HG02798 (cell line): ENCODE measurements around the gene ARSK.

Experiments
- ATAC-seq: cut with Tn5 transposase; IDR thresholded peaks from one replicate; pipeline ENCODE4 v1.9.1; 2021; ENCODE audit warnings: mild to moderate bottlenecking; ENCODE audit not compliant: unreplicated experiment, poor library complexity

ARSK gene

GRCh38 chr5:95563367-95563766 lies 8.5 kb downstream of the ARSK start:
- no peak for ATAC-seq

DNA sequence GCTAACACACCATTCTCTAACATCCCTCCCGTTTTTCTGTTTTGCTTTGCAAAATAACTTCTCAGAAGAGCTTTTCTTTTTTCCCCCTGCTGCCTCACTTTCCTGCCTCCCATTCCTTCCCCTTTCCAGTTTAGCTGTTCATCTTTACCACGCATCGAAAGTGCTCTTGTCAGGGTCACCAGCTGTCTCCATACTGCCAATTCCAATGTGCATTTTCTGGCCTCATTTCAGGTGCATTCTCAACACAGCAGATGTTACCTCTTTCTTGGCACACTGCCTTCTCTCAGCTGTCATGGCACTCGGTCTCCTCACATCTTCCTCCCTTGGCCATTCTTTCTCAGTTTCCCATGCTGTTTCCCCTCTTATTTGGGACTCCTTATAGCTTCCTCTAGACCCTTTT lies 9.5 kb downstream of the ARSK start:
- ATAC-seq, result no peak

GRCh38 chr5:95565280-95565920 lies 10.5 kb downstream of the ARSK start:
- no peak for ATAC-seq

DNA sequence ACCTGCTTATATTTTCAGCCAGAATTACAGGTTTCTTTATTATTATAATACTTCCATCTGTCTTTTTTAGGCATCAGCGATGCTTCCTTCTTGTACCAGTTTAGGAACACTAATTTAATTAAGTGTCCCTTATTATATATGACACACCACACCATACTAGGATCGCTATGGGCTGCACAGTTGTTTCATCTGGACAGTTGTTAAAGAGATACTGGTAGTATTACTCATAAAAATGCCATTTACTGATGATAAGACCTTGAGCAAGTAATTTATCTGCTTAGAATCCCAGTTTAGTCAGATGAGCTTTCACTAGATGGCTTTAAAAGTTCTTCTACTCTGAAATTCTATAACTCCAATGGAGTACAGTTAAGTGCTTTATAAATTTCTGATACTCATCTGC lies 17.1 kb downstream of the ARSK start:
- no peak for ATAC-seq

GRCh38 chr5:95581576-95581975 lies 26.7 kb downstream of the ARSK start:
- no peak for ATAC-seq

GRCh38 chr5:95583992-95584391 lies 29.1 kb downstream of the ARSK start:
- no peak for ATAC-seq

- no peak for ATAC-seq
Observed at GRCh38 chr5:95590880-95591279, 36.0 kb downstream of the ARSK start.

GRCh38 chr5:95591490-95591901 lies 36.6 kb downstream of the ARSK start:
- ATAC-seq, result peak; percentile 81

DNA sequence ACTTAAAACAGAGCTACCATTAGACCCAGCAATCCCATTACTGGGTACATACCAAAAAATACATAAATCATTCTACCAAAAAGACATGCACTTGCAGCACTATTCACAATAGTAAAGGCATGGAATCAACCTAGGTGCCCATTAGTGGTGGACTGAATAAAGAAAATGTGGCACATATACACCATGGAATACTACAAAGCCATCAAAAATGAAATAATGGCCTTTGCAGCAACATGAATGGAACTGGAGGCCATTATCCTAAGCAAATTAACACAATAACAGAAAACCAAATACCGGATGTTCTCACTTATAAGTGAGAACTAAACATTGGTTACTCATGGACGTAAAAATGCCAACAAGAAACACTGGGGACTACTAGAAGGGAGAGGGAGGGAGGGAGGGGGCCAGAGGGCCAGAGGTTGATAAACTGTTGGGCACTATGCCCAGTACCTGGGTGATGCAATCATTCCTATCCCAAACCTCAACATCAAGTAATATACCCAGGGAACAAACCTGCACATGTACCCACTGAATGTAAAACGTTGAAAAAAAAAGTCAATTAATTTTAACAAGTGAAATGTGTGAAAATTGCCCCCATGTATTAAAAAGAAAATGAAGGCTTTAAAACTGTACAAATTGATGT lies 40.5 kb downstream of the ARSK start:
- ATAC-seq, result no peak

DNA sequence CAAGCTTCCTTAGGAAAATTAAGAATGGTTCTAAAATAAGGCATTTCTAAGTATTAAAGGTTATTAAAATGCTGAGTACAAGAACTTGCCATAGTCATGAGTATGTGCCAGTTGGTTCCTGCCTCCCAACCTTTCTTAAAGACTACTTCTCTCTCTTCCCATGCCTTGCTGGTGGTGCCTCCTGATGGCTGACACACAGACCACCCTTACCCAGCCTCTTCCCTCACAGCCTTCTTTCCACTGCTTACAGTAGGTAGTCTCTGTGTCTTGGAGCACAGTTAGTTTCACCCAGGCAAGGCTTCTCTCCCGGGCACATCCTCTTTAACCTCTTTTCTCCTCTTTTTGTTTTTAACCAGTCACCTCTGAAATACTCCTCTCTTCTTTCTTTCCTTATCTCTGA lies 44.4 kb downstream of the ARSK start:
- ATAC-seq, result no peak

DNA sequence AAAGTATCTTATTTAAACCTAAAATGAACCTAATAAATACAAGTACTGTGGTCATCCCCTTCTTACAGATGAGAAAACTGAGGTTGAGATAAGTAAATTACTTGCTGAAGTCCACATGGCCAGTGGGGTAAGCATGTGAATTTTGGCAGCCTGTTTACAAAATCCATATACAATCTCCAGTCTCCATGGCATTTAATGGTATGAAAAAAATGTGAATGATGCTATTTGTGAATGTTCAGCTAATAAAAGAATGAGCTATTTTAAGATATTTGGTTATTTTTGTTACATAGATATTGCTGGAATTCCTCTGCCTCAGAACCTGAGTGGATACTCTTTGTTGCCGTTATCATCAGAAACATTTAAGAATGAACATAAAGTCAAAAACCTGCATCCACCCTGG lies 45.7 kb downstream of the ARSK start:
- ATAC-seq, result no peak

DNA sequence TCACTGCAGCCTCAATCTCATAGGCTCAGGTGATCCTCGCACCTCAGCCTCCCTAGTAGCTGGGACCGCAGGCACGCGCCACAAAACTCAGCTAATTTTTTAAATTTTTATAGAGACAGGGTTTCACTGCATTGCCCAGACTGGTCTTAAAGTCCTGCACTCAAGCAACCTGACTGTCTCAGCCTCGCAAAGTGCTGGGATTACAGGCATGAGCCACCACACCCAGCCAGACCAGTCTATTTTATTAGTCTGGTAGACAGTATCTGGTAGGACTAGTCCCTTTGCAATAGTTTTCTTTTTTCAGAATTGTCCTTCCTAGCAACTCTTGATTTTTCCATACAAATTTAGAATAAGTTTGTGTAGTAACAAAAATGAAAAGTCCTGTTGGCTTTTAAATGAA lies 50.9 kb downstream of the ARSK start:
- no peak for ATAC-seq

GRCh38 chr5:95606419-95606818 lies 51.5 kb downstream of the ARSK start:
- no peak for ATAC-seq

DNA sequence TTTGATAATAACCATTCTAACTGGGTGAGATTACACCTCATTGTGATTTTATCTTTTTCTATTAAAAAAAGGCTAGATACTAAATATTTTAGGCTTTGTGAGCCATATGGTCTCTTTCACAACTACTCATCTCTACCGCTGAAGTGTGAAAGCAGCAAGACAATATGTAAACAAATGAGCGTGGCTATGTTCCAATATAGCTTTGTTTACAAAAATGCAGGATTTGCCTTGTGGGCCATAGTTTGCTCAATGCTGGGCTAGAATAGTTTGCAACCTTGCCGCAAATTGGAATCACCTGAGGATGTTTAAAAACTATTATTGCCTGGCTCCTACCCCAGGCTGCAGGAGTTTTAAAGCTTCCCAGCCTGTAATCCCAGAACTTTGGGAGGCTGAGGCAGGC lies 54.8 kb downstream of the ARSK start:
- no peak for ATAC-seq

GRCh38 chr5:95610546-95610945 lies 55.6 kb downstream of the ARSK start:
- no peak for ATAC-seq

GRCh38 chr5:95611396-95611795 lies 56.5 kb downstream of the ARSK start:
- ATAC-seq, result no peak

DNA sequence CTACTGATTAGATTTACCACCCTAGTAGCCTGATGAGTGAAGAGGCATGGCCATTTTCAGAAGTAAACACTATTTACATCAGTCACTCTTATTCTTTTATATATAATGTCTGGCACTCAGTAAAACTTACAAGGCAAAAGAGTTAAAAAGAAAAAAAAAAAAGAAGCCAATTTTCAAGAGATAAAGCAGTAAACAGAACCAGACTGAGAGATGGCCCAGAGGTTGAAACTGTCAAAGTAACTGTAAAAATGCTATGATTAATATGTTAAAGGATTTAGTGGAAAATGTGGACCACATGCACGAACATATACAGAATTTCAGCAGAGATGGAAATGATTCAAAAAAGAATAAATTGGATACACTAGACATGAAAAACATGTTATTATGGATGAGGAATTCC lies 58.6 kb downstream of the ARSK start:
- no peak for ATAC-seq

DNA sequence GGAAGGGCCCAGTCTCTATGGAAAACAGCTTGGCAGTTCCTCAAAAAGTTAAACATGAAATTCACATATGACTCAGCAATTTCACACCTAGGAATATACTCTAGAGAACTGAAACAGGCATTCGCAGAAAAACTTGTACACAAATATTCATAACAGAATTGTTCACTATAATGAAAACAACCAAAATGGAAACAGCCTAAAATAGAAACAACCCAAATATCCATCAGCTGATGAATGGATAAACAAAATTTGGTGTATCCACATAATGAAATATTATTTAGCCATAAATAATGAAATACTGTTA lies 60.2 kb downstream of the ARSK start:
- peak; percentile 48 for ATAC-seq

DNA sequence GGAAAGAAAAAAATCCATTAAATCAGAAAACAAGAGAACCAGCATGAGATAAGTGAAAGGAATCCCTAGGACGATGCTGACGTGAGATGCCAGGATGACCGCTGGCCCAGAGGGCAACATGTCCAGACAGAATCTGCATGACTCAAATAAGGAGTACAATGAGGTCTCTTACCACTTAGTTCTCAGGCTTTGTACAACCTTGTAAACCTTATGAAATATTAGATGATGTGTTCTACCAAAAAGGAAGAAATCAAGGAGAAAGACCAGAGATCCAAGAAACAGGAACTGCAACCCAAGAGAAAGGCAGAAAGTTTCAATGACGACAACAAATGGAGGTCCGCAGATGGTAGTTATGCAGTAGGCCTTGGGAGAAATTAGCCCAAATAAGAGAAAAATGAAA lies 62.2 kb downstream of the ARSK start:
- ATAC-seq, result peak; percentile 24

GRCh38 chr5:95619096-95619495 lies 64.2 kb downstream of the ARSK start:
- ATAC-seq, result no peak

- no peak for ATAC-seq
Observed at GRCh38 chr5:95619514-95620029, 64.7 kb downstream of the ARSK start.
